GM12874 (cell line): ENCODE results near the gene RAPGEF5.

Experiments
- CTCF ChIP-seq: IDR thresholded peaks from 2 replicates; pipeline ENCODE4 v1.5.1; 2011; ENCODE audit warnings: low read depth, mild to moderate bottlenecking, control low read depth, low read length, moderate library complexity; ENCODE audit not compliant: insufficient read depth

Gene RAPGEF5

DNA sequence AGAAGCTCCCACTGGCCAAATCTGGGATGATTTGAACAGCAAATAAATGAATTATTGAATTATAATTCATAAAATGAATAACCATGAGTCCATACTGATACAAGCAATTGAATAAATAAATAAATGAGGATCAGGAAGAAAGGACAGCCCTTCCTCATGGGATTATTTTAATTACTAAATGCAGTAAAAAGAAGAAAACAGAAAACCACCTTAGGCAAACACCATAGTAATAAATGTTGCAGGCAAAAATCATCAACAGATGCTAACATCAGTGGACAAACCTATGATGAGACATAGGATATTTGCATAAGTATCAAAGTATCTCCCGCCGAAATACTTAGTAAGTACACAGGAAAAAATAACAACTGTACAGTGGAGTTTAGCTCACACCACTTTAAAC, 33.2 kb downstream of the RAPGEF5 start:
- no peak for TF ChIP-seq CTCF

GRCh38 chr7:22320416-22320815, 36.5 kb downstream of the RAPGEF5 start:
- TF ChIP-seq CTCF = no peak

GRCh38 chr7:22319424-22320403, 37.2 kb downstream of the RAPGEF5 start:
- TF ChIP-seq CTCF = no peak

GRCh38 chr7:22318376-22318775, 38.6 kb downstream of the RAPGEF5 start:
- TF ChIP-seq CTCF = no peak

DNA sequence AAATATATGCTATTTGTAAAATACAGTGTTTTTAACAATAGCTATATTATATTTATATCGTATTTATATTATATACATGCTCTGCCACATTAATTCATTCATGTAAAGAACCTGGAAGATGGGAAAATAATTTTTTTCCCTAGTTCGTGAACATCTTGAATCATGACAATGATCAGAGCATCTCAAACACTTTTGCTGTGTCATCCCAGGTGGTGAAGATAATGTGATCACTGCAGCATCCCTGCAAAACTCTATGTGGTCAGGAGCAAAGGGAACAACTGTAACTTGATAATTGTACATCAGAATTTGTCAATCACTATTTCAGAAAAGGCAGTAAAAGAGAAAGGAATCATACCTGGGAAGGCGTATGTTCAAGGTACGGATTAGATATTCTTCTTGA, 39.3 kb downstream of the RAPGEF5 start:
- no peak for TF ChIP-seq CTCF

GRCh38 chr7:22316914-22317313, 40.0 kb downstream of the RAPGEF5 start:
- TF ChIP-seq CTCF = no peak

GRCh38 chr7:22307816-22308215, 49.1 kb downstream of the RAPGEF5 start:
- TF ChIP-seq CTCF = no peak
